ENCODE data around the gene FAXDC2.
"Not testable (repeated sequence)": the region's sequence is repeated elsewhere in the genome, so short reads cannot be mapped to it uniquely, and the experiment has no call there.

Gene FAXDC2

DNA sequence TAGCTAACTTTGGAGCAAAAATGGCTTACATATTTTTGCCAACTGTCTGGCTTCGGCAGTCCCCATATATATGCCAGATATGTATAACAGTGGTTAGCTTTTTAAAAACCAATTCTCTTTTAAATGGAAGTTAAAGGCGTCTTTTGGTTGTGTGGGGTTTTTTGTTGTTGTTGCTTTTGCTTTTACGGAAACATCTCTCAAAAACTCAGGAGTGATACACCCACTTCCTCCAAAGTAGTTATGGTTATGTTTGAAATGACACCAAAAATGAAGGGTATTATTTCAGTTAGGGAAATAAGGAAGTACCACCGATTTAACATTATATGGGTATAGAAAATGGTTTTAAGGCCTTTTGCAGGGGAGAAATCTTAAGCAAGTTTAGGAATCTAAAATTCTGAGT lies 10.4 kb upstream of the FAXDC2 start:
- DNase-seq = no peak

DNA sequence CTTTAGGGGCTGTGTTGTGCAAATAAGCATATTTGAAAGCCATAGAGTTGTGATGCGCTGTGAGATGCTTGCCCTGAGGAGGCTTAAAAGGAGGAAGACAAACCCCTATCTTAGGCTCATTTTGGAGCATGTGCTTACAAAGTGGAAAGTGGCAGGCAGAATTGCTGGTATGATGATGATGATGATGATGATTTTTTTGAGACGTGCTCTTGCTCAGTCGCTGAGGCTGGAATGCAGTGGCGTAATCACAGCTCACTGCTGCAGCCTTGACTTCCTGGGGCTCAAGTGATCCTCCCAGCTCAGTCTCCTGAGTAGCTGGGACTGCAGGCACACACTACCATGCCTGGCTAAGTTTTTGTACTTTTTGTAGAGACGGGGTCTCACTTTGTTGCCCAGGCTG lies 9.7 kb upstream of the FAXDC2 start:
- DNase-seq = no peak

DNA sequence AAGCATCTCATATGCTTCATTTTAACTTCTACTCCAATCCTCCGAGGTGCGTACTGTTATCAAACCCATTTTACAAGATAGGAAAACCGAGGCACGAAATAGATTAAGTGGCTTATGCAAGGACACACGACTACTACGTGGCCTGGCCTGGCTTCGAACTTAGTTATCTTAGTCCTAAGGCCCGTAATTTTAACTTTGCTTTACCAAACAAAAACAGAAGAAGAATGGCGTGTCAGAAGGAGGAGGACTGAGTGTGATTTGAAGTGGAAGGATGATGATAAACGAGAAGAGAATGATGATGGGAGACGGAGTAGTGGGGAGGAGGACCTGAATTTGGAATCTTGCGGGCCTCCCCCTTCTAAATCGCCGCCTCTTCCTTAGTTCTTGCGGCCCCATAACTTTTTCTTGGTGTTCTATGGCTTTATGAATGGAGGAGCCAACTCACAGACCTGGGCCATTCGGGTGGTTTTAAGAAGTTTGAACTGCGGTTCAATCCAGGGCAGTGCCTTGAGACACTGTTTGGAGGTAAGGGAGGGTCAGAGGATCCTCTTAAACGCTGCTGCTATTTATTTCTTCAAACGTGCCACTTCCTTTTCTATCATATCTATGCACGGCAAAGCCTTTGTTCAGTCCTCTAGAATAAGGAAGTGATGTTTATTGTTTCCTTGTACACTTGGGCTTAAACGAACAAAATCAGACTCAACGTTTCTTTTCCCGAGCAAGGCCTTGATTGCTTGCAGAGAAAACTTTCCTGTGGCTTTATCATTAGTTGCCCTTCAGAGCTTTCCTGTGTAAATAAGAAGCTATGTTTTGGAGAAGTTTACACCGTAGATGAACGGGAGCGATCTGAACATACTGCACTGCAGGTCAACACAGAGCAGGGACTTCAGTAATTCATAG lies 8.8 kb upstream of the FAXDC2 start:
- DNase-seq = no peak

DNA sequence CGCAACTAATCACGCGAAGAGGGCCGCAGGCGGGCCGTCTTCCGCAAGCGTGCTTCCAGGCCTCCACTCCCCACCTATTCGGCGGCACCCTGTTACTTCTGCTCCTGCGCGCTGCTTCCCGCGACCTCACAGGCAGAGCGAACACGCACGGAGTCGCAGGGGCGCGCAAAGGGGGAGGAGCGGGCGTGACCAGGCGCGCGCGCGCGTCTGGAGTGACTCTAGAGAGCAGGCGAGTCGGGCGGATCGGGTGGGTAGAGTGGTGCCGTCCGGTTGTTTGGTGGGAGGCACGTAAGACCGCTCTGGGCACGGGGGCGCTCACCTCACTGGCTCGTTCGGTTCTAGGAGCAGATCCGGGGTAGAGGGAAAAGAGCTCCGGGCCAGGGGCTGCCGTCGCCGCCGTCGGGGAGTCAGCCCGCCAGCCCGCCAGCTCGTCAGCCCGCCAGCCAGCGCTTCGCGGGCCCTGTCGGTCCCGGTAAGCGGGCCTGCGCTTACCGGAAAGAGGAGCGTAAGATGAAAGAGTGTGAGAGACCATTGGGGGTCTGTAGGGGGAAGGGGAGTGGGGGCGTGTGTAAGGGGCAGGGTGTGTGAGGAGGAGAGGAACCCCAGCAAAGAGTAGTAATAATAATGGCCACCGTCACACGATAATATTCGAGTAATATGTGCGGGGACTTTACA lies 8.0 kb upstream of the FAXDC2 start, which contains the start of gene CNOT8:
Gene CNOT8, plus strand, starts transcription at position 331 of the 675 bp plus-strand sequence. CDS start 4,652 bp downstream, outside the sequence.
- DNase-seq = peak; percentile 93

DNA sequence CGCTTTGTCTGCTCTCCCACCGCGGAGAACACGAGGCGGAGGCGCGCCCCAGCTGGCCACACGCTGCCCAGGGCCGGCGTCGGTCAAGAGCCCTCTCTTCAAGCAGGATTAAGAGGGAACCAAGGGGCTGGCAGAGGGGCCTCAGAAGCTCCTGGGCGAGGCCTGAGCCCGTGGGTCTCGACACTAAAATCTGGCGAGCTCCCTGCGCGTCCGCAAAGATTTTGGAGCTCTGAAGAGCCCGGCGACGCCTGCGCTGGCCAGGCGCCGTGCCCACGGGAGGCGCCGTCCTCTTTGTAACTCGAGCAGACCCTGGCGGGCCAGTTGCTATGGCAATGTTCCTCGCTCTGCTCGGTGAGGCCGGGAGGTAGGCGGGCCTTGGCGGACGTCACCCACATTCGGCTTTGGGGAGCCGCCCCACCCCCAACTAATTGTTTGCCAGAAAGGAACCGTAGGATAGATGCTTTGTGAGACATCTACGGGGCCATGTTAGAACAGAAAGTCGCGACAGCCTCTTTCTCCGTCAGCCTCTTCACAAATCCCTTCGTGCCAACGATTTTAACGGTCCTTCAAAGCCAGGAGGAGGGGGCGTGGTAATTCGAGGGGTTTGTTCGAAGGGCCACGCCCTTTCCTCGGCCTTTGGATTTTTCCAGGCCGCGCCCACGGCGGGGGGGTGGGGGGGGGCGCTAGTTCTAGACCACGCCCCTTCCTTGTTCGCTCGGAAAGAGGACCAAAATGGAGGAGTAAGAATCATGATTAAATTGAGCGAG lies 7.3 kb upstream of the FAXDC2 start:
- peak; percentile 91 for DNase-seq

DNA sequence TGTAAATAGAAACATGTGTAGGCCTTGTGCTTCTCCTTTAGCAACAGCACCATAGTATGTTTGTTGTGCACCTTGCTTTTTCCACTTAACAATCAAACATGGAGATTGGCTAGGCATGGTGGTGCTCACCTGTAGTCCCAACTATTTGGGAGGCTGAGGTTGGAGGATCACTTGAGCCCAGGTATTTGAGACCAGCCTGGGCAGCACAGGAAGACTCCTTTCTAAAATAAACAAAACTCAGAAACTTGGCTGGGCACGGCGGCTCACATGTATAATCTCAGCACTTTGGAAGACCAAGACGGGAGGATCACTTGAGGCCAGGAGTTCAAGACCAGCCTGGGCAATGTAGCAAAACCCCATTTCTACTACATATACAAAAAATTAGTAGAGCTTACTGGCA lies 948 bp upstream of the FAXDC2 start:
- DNase-seq = no peak

DNA sequence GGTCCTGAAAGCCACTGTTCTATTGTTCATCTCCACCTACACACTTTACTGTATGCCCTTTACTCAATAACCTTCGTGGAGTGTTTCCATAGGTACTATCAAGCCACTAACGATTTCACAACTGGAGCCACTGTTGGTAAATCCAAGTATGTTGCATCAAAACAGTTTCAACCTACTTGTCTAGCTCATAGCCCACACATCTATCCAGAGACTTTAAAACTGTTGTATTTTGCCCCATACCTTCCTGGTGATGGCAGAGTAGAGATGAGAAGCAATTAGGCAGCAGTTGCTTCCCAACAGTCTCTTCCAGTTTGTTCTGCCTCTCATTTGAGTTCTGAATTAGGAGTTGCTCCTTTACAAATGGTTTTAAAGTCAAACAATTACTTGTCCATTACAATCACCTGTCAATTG lies 607 bp downstream of the FAXDC2 start:
- DNase-seq = no peak

DNA sequence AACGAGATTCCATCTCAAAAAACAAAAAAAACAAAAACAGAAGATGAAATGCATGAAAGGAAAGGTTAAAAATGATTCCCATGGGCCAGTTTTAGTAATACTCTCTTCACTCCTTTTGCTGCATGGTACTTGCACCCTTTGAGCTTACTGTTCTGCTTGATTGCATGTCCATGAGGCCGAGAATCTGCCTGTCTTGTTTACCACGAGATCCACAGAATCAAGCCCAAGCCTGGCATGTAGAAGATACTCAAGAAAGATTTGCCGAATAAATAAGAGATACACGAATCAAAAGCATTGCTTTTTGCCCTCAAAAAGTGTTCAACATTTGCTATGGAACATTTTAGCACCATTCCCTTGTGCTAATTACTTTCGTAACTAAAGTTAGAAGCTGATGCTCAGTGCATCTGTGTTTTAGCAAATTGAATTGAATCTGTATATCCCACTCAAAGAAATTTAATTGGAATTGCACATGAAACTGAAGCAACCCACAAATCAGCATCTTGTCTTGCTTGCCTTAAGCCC lies 1.1 kb downstream of the FAXDC2 start:
- DNase-seq = no peak

DNA sequence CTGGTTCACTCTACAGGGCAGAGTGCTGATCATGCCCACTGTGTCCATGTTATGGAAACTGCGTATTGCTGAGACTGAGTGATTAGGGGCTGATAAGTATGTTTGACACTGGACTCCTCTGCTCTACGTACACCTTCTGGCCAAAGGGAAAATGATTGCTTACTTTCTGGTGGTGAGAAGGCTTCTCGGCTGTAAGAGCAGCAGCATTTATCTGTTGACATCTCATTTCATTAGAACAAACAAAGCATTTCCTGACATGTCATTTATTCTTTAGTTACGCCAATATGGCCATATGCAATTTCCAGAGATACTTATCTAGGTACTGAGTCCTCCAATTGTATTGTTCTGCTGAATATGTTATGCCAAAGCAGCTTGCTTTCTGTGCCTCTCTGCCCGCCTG lies 5.6 kb downstream of the FAXDC2 start:
- DNase-seq = no peak

DNA sequence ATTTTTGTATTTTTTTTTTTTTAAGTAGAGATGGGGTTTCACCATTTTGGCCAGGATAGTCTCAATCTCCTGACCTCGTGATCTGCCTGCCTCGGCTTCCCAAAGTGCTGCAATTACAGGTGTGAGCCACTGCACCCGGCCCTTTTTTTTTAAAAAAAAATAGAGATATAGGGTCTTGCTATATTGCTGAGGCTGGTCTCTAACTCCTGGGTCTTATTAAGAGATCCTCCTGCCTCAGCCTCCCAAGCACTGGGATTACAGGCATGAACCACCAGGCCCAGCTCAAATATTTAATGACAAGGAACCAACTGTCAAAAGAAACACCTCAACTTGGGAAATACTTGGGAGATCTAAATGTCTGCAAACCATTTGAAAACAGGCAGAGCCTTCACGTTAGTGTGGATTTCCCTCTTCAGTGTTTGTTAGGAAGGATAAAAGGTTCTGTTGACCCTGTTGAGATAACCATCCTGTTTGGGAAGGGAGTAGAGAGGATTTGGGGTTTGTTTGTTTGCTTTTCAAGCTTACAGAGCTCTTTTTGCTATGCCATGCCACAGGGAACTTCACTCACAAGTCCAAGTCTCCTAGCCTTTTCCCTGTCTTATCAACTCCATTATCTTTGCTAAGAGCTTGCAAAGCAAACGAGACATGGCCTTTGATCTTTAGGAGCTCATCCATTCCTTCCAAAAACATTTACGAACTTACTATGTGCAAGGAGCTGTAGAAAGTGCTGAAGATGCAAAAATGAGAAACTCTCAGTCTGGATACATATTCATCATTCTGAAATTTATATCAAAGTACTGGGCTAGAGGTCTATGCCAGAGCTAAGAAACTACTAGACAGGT lies 7.5 kb downstream of the FAXDC2 start:
- no peak for DNase-seq

DNA sequence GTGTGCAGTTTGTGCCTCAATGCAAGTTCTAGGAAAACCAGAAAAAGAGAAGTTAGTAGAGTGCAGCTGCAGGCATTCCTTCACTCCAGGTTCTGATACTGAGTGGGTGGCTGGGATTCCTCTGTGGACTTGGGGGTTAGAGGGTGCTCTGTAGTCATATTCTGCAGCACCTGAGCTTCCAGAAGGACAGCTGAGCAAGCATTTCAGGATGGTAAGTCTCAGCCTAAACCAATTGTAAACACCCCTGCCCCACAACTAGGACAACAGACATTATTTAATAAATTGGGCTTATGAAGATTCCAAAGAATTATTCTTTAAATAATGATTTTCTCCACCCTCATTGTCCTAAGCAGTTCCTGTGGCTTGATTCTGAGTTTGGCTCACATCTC lies 9.1 kb downstream of the FAXDC2 start:
- no peak for DNase-seq

DNA sequence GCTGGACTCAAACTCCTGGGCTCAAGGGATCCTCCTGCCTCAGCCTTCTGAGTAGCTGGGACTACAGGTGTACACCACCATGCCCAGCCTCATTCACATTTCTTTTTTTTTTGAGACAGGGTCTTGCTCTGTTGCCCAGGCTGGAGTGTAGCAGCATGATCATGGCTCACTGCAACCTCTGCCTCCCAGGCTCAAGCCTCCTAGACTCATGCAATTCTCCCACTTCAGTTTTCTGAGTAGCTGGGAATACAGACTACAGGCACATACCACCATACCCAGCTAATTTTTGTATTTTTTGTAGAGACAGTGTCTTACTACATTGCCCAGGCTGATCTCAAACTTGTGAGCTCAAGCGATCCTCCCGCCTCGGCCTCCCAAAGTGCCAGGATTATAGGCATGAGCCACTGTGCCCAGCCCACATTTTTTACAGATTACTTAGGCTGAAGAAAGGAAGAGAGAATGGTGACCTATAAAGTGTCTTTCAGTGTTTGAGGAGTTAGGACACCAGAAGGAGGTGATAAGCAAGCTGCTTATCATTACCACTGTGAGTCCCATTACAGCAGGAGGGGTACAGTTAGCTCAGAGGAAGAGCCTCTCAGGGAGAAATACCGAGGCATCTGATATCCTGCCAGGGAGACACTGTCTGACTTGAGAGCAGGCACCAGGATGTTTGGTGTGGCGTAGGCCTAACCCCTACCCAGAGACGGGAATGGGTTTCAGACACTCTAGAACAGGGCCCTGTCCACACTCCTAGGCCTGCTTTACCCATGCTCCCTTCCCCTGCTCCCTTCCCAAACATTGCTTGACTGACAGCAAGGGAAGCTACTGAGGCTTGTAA lies 9.7 kb downstream of the FAXDC2 start:
- no peak for DNase-seq

DNA sequence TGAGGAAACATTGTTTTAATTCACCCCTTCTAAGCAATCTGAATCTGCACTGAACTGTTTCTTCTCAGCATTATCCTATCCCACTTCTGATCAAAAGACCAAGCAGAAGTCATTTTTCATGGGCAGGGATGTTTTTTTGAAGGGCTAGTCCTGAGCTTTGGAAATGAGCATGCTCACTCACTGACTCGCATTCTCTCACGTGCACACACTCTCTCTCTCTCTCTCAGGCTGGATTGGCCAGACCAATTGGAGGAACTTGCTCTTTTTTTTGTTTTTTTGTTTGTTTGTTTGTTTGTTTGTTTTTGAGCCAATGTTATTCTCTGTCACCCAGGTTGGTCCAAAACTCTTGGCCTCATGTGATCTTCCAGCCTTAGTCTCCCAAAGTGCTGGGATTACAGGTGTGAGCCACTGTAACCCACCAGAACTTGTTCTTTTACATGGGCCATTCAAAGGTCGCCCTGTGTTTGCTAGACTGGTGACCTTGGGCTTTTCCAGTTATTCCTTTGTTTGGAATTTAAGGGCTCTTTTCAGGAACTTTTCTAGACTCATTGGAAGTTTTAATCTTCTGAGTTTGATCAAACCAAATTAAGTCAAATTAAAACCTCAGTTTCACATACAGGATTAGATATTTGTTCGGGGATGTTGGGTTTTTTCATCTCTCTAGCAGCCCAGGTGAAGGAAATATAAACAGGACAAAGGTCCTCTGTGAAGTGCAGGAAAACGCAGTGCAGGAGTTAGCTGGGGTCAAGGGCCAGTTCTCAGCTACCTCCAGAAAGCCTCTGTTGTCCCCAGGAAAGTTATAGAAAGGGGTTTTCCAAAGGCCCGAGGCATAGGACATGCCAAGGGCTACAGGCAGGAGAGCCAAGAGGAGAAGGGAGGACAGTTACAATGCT lies 13.1 kb downstream of the FAXDC2 start:
- DNase-seq = no peak

DNA sequence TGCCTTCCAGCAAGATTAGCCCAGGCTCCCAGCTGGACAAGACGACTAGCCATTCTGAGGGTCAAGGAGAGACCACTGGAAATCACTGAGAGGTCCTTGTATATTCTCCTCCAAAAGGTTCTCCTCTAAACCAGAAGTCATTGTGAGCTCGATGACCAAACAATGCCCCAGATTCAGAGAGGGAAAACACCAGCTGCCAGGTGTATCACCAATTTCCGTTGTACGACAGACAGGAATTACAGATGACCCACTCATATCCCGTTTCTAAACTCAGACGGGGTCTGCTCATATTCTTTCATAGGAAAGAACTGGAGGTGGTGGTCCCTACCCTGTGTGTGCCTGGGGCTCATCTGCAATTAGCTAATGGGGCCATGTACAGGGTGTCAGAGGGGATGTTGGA lies 14.2 kb downstream of the FAXDC2 start:
- DNase-seq = no peak

DNA sequence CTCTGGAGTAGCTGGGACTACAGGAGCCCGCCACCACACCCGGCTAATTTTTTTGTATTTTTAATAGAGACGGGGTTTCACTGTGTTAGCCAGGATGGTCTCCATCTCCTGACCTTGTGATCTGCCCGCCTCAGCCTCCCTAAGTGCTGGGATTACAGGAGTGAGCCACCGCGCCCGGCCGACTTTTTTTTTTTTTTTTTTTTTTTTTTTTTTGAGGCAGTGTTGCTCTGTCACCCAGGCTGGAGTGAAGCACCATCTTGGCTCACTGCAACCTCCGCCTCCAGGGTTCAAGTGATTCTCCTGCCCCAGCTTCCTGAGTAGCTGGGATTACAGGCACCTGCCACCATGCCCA lies 14.7 kb downstream of the FAXDC2 start:
- not testable (repeated sequence) for DNase-seq

DNA sequence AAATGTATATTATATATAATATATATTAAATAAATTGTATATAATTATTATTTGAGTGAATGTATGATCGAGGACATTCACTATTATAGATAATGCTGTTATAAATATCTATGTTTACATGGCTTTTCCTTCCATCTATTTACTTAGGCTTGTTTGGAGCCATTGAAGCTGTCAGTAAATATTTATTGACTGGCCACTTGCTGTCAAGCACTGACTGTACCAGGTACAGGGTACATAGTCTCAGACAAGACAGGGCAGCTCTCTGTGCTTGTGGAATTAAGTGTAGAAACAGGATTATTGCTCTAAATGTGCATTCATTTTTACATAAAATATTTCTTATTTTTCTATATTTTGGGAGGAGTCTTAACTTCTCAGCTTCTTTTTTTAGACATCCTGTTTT lies 16.4 kb downstream of the FAXDC2 start:
- no peak for DNase-seq

DNA sequence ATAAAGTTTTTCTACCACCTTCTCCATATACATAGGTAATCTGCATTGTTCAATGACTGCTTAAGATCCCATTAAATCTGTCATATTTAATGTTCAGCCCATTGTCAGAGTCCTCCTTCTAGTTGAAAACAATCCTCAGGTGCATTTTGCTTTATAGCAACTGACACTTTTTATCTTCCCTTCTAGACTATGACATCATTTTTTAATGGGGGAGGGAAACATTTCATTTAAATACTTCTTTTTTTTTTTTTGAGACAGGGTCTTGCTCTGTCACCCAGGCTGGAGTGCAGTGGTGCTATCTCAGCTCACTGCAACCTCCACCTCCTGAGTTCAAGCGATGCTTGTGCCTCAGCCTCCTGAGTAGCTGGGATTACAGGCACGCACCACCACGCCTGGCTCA lies 17.6 kb downstream of the FAXDC2 start:
- DNase-seq = not testable (repeated sequence)

DNA sequence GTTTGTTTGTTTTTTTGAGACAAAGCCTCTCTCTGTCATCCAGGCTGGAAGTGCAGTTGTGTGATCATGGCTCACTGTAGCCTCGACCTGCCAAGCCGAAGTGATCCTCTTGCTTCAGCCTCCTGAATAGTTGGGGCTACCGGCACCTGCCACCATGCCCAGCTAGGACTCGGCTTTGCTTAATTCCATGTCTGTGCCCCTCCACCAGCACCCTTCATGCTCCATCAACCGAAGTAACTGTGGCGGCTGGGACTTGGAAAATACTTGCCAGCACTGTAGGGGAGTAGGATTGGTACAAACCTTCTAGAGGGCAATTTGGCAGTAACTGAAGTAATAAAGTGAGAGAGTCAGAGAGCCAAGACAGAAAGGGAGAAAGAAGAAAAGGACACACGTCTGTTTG lies 19.0 kb downstream of the FAXDC2 start:
- DNase-seq = no peak

DNA sequence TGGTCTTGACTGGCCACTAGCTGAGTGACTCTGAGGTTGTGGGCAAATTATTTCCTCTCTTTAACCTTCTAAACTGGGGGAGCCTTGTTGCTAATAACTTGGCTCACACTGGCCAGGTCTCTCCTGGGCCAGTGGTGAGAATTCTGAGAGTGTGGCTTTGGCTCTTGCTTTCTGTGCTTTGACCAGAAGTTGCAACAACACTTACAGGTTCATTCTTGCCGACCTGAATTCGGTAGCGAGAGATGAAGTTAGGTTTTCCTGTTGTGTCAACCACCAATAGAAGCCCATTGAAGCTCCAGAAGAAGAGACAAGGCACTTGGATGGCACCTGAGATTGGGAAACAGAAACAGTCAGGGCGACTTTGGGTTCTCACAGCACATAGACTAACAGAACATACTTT lies 19.8 kb downstream of the FAXDC2 start:
- DNase-seq = no peak

DNA sequence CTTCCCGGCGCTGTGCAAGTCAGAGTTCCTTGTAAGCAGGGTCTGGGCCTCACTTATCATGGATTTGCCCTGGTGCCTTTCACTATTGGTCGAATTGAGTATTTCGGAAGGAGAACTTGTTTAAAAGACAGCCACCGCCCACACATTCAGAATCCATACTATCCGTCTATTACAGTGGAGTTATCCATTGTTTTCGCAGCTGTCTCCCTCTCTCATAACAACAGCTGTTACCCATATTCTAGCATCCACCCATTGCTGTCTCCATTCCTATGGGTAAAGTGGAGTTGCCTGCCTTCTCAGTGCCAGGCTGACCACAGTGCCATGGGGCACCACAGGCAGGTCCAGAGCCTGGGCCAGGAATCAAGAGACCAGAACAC lies 20.2 kb downstream of the FAXDC2 start:
- no peak for DNase-seq

All from effector CD8-positive, alpha-beta T cell (primary cell).